Neutrophil (primary cell): ENCODE data around the gene IFNL1.

Source experiments
- H3K27ac ChIP-seq: fragments of 200-600 bp; sonication (generic); 2 replicates; pipeline ENCODE4 v1.5.1; 2016; ENCODE audit warnings: mild to moderate bottlenecking, moderate library complexity
- H3K27me3 ChIP-seq: fragments of 200-600 bp; sonication (generic); 2 replicates; pipeline ENCODE4 v1.6.0; 2016; ENCODE audit warnings: mild to moderate bottlenecking
- H3K36me3 ChIP-seq: fragments of 200-600 bp; sonication (generic); 2 replicates; pipeline ENCODE4 v1.5.1; 2017
- H3K4me1 ChIP-seq, 2 experiments: fragments of 200-600 bp in 1 of 2; sonication (generic) in 1 of 2; 1 replicate in 1 of 2; 2 replicates in 1 of 2; pipeline versions ENCODE4 v1.5.1 to v1.6.1; 2013 to 2016; ENCODE audit warnings: low read depth in 1 of 2, low read length in 1 of 2, mild to moderate bottlenecking in 1 of 2, moderate library complexity in 1 of 2; ENCODE audit not compliant: control insufficient read depth in 1 of 2, insufficient read depth in 1 of 2
- H3K4me3 ChIP-seq, 2 experiments: fragments of 200-600 bp in 1 of 2; sonication (generic) in 1 of 2; 1 replicate in 1 of 2; 2 replicates in 1 of 2; pipeline ENCODE4 v1.5.1; 2013 to 2016; ENCODE audit warnings: low read depth in 1 of 2, low read length in 1 of 2, mild to moderate bottlenecking in 1 of 2, moderate library complexity in 1 of 2
- H3K9me3 ChIP-seq: fragments of 200-600 bp; sonication (generic); 2 replicates; pipeline ENCODE4 v1.5.1; 2016
- CTCF ChIP-seq: fragments of 200-600 bp; sonication (generic); IDR thresholded peaks from 2 replicates; pipeline ENCODE4 v1.5.1; 2016; ENCODE audit warnings: antibody characterized with exemption

The IFNL1 gene

GRCh38 chr19:39318071-39318470, 21.9 kb downstream of the IFNL1 start:
- H3K4me1 ChIP-seq: peaks cover 6 to 12% of the 10 kb centered on the region in 2 experiments
- no peak overlapping the region for H3K4me3 ChIP-seq
- H3K27me3 ChIP-seq: peaks cover 37% of the 10 kb centered on the region
- no peaks in the 10 kb centered on the region for H3K9me3 ChIP-seq
- no peak for TF ChIP-seq CTCF
- no peak overlapping the region for H3K27ac ChIP-seq
- peaks cover 53% of the 10 kb centered on the region for H3K36me3 ChIP-seq

GRCh38 chr19:39318690-39319089, 22.5 kb downstream of the IFNL1 start:
- Histone ChIP-seq H3K4me3 (no peak overlapping the region), H3K36me3 (peaks cover 47% of the 10 kb centered on the region), H3K27ac (no peak overlapping the region), H3K27me3 (peaks cover 38% of the 10 kb centered on the region), H3K9me3 (no peaks in the 10 kb centered on the region), H3K4me1 (peaks cover 6 to 12% of the 10 kb centered on the region in 2 experiments)
- no peak for TF ChIP-seq CTCF

- Histone ChIP-seq H3K9me3 (no peaks in the 10 kb centered on the region), H3K4me1 (peaks cover 9 to 15% of the 10 kb centered on the region in 2 experiments), H3K27ac (no peak overlapping the region), H3K4me3 (no peak overlapping the region), H3K36me3 (peaks cover 45% of the 10 kb centered on the region), H3K27me3 (peaks cover 38% of the 10 kb centered on the region)
- TF ChIP-seq CTCF: no peak
These were observed 23.1 kb downstream of the IFNL1 start for GRCh38 chr19:39319098-39319891.

GRCh38 chr19:39319892-39320248, 23.7 kb downstream of the IFNL1 start:
- Histone ChIP-seq H3K4me1 (peaks cover 15 to 21% of the 10 kb centered on the region in 2 experiments), H3K27ac (no peak overlapping the region), H3K36me3 (peaks cover 42% of the 10 kb centered on the region), H3K27me3 (peaks cover 38% of the 10 kb centered on the region), H3K9me3 (no peaks in the 10 kb centered on the region), H3K4me3 (peak overlapping the region; percentile 34 to 48)
- no peak for TF ChIP-seq CTCF

- H3K4me3 ChIP-seq: peak overlapping the region; percentile 41 to 43
- H3K27ac ChIP-seq: no peak overlapping the region
- H3K27me3 ChIP-seq: peaks cover 38% of the 10 kb centered on the region
- peaks cover 20 to 33% of the 10 kb centered on the region in 2 experiments for H3K4me1 ChIP-seq
- no peaks in the 10 kb centered on the region for H3K9me3 ChIP-seq
- TF ChIP-seq CTCF: no peak
- peaks cover 42% of the 10 kb centered on the region for H3K36me3 ChIP-seq
These were observed 25.1 kb downstream of the IFNL1 start for GRCh38 chr19:39321117-39321831.
